ENCODE data around the gene TNF.

TNF gene

GRCh38 chr6:31578184-31579118 lies 3.1 kb downstream of the TNF start:
- H3K36me3 ChIP-seq (ENCODE audit: control insufficient read depth, insufficient read depth, low read length): no peaks in the 10 kb centered on the region
- H3K9ac ChIP-seq: no peak overlapping the region
- H3K27ac ChIP-seq: no peak overlapping the region
- H3K79me2 ChIP-seq: no peaks in the 10 kb centered on the region
- H3K4me3 ChIP-seq (ENCODE audit: low read depth, low read length): no peak overlapping the region
- H3K4me2 ChIP-seq (ENCODE audit: low read length): no peak overlapping the region
- no peak overlapping the region for H2AFZ ChIP-seq
- TF ChIP-seq CTCF (IDR thresholded peaks at IDR 0.05): no peak
- H3K9me3 ChIP-seq (ENCODE audit: control insufficient read depth, low read length): no peaks in the 10 kb centered on the region
- no peaks in the 10 kb centered on the region for H3K4me1 ChIP-seq
- no peaks in the 10 kb centered on the region for H3K27me3 ChIP-seq (ENCODE audit: control insufficient read depth, insufficient read depth, low read length)

GRCh38 chr6:31579119-31579505 lies 3.7 kb downstream of the TNF start:
- H3K36me3 ChIP-seq (ENCODE audit: control insufficient read depth, insufficient read depth, low read length): no peaks in the 10 kb centered on the region
- no peak for TF ChIP-seq CTCF (IDR thresholded peaks at IDR 0.05)
- no peak overlapping the region for H3K4me2 ChIP-seq (ENCODE audit: low read length)
- no peak overlapping the region for H3K9ac ChIP-seq
- H3K79me2 ChIP-seq: no peaks in the 10 kb centered on the region
- H3K27me3 ChIP-seq (ENCODE audit: control insufficient read depth, insufficient read depth, low read length): no peaks in the 10 kb centered on the region
- H3K27ac ChIP-seq: no peak overlapping the region
- H3K9me3 ChIP-seq (ENCODE audit: control insufficient read depth, low read length): no peaks in the 10 kb centered on the region
- no peak overlapping the region for H3K4me3 ChIP-seq (ENCODE audit: low read depth, low read length)
- no peaks in the 10 kb centered on the region for H3K4me1 ChIP-seq
- no peak overlapping the region for H2AFZ ChIP-seq

GRCh38 chr6:31579546-31580437 lies 4.4 kb downstream of the TNF start:
- H3K27ac ChIP-seq: no peak overlapping the region

GRCh38 chr6:31580438-31580740 lies 5.0 kb downstream of the TNF start:
- no peak overlapping the region for H3K27ac ChIP-seq
- H3K9ac ChIP-seq: no peak overlapping the region
- no peak for TF ChIP-seq CTCF (IDR thresholded peaks at IDR 0.05)
- H3K4me1 ChIP-seq: no peaks in the 10 kb centered on the region
- H3K36me3 ChIP-seq (ENCODE audit: control insufficient read depth, insufficient read depth, low read length): no peaks in the 10 kb centered on the region
- H3K79me2 ChIP-seq: no peaks in the 10 kb centered on the region
- no peaks in the 10 kb centered on the region for H3K9me3 ChIP-seq (ENCODE audit: control insufficient read depth, low read length)
- H3K4me2 ChIP-seq (ENCODE audit: low read length): peak overlapping the region; percentile 84
- peak overlapping the region; percentile 85 for H3K4me3 ChIP-seq (ENCODE audit: low read depth, low read length)
- no peaks in the 10 kb centered on the region for H3K27me3 ChIP-seq (ENCODE audit: control insufficient read depth, insufficient read depth, low read length)
- peak overlapping the region; percentile 99 for H2AFZ ChIP-seq

More at GRCh38 chr6:31579546-31580437, 4.4 kb downstream of the TNF start:
- Histone ChIP-seq H3K4me2 (ENCODE audit: low read length) (no peak overlapping the region), H2AFZ (no peak overlapping the region), H3K9ac (no peak overlapping the region), H3K36me3 (ENCODE audit: control insufficient read depth, insufficient read depth, low read length) (no peaks in the 10 kb centered on the region), H3K79me2 (no peaks in the 10 kb centered on the region), H3K4me3 (ENCODE audit: low read depth, low read length) (no peak overlapping the region), H3K4me1 (no peaks in the 10 kb centered on the region), H3K9me3 (ENCODE audit: control insufficient read depth, low read length) (no peaks in the 10 kb centered on the region), H3K27me3 (ENCODE audit: control insufficient read depth, insufficient read depth, low read length) (no peaks in the 10 kb centered on the region)
- no peak for TF ChIP-seq CTCF (IDR thresholded peaks at IDR 0.05)
